NCI-H1105 treated with DMSO at 0.1 percent for 48 hours (cell line): ENCODE data around the gene ZNF669.
"Not testable (repeated sequence)": the region's sequence is repeated elsewhere in the genome, so short reads cannot be mapped to it uniquely, and the experiment has no call there.

Experiments used
- DNase-seq: peaks from one replicate; lab custom pipeline; 2025; lab: John Stamatoyannopoulos, UW

The ZNF669 gene

DNA sequence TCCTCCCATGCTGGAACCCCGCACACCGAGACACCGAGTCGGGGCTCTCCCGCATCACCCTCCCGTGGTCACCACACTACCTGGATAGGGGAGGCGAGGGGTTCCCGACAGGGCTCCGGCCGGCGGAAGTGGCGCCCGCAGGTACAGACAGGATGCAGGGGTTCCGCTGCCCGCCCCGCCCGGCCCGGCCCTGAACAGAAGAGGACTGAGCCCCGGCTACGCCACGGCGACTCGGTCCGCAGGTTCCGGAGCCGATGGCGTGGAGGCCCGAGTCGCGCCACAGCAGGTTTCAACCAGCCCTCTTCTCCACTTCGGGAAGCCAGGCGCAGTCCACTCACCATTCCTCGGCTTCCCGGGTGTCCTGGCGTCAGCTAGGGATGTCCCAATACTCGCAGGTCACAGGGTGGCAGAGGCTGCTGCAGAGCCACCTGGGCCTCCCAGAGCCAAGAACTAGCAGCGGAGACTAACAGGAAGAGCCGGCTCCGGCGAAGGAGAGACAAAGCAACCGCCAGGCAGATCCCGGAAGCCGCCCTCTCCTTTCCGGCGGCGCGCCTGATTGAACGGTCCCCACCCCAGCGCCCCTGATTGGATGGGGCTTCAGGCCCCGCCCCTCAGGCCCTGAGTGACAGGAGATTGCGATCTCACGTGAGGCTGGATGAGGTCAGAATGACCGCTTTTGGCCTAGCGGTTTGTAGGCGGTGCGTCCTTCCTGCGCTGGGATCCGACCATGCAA lies at the start of gene ZNF669:
TSS of gene ZNF669 (minus strand) at position 498 of the 733 bp plus-strand sequence. CDS start at position 341, 157 bp downstream.
- peak; percentile 79 for DNase-seq

- no peak for DNase-seq
These were observed 43.6 kb upstream of the ZNF669 start for GRCh38 chr1:247147781-247148180.

- not testable (repeated sequence) for DNase-seq
These were observed 43.0 kb upstream of the ZNF669 start for GRCh38 chr1:247147120-247147519.

DNA sequence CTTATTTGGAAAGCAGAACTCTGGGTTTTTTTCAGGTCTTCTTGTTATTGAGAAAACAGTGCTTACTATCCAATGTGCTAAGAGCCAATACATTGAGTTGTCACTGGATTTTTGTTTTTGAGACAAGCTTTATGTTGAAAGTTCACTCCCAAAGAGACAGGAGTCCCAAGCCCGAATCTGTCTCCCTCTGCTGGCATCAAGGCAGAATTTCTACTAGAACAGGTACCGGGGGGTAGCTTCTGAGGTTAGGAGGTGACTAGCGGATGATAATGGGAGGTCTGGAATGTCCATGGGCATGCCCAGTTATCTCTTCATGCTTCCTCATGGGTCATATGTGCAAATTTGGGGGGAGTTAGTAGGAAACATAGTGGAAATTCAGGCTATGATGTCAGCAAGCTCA lies 42.5 kb upstream of the ZNF669 start:
- DNase-seq: no peak

DNA sequence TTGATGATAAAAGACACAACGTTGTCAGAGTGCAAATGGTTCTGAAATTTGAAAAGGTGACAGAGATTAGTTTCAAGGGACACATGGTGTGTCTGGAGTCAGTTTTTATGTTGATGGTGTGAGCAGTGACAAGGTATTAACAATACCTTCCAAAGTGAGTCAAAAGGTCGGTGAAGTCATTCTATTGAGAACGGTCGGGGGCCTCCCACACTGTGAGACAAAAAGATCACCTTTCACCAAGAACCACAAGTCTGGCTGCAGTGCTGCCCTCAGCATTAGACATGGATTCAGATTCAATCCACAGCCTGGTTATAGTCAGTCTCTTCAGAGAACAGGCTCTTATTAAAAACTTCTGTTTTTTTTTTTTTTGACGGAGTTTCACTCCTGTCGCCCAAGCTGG lies 41.1 kb upstream of the ZNF669 start:
- DNase-seq: no peak

DNA sequence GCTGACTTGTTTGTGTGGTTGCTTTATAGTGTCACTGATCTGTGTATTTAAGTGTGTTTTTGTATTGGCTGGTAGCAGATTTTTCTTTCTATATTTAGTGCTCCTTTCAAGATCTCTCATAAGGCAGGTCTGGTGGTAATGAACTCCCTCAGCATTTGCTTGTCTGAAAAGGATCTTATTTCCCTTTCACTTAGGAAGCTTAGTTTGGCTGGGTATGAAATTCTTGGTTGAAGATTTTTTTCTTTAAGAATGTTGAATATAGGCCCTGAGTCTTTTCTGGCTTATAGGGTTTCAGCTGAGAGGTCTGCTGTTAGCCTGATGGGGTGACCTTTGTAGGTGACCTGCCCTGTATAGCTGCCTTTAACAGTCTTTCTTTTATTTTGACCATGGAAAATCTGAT lies 35.4 kb upstream of the ZNF669 start:
- DNase-seq: not testable (repeated sequence)

DNA sequence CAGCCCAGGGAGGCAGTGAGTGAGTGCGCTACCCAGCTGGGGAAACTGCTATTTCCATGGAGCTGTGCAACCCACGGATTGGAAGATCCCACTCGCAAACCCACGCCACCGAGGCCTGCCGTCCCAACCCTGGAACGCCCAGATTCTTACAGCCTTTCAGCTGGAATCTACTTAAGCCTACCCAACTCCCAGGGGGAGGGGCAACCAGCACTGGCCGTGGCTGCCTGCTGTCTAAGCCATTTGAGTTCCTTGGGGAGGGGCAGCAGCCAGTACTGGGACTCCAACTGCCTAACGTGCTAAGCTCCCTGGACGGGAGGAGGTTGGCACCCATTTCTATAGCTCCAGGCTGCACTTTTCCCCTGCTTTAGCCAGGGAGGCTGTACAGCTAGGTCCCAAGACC lies 27.1 kb upstream of the ZNF669 start:
- no peak for DNase-seq

GRCh38 chr1:247127519-247128282 lies 23.5 kb upstream of the ZNF669 start:
- not testable (repeated sequence) for DNase-seq

GRCh38 chr1:247126601-247127000 lies 22.4 kb upstream of the ZNF669 start:
- DNase-seq: not testable (repeated sequence)

DNA sequence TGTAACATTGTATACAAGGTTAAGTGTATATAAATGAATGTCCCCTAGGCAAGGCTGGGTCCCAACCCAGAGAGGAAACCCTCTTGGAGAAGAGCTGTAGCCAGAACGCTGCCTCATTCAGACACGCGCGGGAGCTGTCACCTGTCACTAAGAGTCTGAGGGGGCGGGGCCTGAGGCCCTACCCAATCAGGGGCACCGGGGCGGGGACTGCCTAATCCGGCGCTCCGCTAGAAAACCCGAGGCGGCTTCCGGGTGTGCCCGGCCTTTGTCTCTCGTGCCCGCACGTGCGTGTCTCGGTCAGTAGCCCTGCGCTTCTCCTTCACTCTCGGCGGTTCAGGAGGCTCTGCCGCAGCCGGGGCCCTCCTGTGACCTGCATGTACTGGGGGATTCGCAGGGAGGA lies 22.0 kb upstream of the ZNF669 start:
- DNase-seq: not testable (repeated sequence)

- DNase-seq: no peak
These were observed 17.2 kb upstream of the ZNF669 start for GRCh38 chr1:247121382-247121781.

- DNase-seq: not testable (repeated sequence)
These were observed 16.2 kb upstream of the ZNF669 start for GRCh38 chr1:247120408-247120668.

- no peak for DNase-seq
These were observed 15.6 kb upstream of the ZNF669 start for GRCh38 chr1:247119600-247120407.

DNA sequence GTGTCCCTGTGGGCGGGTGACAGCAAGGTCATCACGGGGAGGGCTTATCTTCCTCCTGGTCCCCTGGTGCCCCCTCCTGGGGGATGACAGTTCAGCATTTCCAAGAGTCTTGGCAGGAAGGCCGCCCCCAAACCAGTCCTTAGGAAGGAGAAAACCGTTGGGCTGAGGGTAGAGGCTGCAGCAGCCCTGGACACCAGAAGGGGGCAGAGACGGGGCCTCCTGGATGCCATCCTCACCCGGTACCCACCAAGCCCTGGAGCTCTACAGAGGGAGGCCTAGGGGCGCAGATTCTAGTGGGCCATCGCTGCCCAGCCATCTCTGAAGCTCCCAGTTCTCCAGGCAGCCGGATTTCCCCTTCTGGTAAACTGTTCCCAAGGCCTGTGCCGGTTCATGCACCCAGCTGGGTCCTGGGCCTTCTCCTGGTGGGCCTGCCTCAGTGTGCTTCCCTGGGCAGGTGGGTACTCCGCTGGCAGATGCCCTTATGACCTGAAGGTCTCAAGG lies 14.8 kb upstream of the ZNF669 start:
- DNase-seq: no peak

DNA sequence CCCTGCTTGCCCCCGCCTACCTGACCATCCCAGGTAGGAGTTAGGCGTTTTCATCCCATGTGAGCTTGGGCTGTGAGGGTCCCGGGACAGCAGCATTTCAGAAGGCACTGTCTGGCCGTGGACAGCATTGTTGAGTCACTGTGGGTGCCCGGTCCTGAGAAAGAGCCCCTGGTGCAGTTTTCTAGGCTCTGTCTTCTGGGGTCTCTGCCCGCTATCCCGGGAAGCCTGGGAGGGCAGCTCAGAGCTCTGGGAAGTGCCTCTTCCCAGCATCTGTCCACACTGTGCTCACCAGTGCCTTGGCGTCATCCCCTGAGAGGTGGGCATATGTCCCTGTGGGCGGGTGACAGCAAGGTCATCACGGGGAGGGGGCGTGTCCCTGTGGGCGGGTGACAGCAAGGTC lies 11.4 kb upstream of the ZNF669 start:
- DNase-seq: no peak

DNA sequence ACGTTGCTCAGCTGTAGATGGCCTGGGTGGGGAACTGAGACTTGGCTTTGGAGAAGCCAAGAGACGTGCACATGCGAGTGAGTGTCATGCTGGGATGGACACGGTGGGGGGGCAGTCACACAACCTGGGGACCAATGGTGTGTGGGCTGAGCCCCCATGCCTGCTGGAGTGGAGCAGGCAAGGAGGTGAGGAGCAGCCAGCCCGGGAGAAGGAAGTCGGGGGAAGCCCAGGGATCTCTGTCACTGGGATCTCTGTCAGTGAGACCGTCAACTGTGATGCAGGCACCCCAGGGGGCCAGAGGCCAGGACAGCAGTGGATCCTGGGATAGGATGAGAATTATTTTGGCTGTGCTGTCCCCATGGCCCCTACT lies 11.0 kb upstream of the ZNF669 start:
- DNase-seq: no peak

- no peak for DNase-seq
These were observed 10.4 kb upstream of the ZNF669 start for GRCh38 chr1:247114351-247115140.

DNA sequence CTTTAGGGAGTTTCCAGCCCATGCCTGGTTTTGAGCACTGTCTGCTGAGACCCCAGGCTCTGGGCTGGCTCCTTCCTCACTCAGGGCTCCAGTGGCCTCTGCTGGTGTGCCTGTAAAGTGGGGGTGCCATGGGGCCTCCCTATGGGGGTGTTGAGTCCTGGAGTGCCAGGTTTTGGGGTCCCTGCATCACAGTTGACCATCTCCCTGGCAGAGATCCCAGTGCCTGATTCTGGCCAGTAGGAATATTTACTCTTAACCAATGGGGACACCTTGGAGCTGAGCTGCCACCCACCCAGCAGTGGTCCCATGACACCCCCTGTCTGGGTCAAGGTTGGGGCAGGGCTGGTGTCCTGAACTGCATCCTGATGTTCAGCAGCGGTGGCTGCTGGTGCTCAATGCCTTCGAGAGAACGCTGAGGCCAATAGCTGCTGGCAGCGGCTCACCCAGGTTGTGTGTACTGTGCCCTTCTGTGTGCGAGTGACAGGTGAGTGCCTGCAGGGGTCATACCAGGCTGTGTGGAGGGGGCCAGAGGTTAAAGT lies 9.6 kb upstream of the ZNF669 start:
- DNase-seq: no peak

DNA sequence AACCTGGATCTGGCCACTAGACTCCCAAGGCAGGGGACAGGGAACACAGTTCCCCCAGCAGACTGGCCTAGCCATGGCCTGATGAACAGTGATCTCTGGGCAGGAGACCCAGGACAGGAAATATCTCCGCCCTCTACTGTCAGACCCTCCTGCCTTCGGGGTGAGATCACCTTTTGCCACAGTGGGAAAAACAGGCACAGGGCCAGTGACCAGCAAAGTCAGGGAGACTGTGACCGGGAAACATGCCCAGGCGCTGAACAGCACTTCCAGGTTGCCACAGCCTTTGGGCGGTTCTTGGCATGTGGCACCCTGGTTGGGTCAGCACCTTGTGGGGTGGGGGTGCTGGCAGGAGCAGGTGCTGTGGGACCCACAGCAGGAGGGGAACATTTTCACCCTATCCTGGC lies 8.9 kb upstream of the ZNF669 start:
- DNase-seq: no peak

DNA sequence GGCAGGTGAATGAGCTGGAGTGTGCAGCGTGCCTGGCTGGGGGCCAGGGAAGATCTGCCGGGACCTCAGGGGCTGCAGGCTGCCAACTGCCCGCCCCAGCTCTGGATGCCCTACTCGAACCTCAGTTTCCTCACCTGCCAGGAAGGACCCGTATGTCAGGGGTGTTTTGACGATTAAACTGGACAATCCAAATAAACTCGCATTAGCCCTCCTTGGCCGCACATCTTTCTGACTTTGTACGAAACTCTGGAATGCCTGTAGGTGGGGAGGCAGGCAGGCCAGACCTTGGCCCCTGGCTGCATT lies 8.3 kb upstream of the ZNF669 start:
- peak; percentile 7 for DNase-seq

DNA sequence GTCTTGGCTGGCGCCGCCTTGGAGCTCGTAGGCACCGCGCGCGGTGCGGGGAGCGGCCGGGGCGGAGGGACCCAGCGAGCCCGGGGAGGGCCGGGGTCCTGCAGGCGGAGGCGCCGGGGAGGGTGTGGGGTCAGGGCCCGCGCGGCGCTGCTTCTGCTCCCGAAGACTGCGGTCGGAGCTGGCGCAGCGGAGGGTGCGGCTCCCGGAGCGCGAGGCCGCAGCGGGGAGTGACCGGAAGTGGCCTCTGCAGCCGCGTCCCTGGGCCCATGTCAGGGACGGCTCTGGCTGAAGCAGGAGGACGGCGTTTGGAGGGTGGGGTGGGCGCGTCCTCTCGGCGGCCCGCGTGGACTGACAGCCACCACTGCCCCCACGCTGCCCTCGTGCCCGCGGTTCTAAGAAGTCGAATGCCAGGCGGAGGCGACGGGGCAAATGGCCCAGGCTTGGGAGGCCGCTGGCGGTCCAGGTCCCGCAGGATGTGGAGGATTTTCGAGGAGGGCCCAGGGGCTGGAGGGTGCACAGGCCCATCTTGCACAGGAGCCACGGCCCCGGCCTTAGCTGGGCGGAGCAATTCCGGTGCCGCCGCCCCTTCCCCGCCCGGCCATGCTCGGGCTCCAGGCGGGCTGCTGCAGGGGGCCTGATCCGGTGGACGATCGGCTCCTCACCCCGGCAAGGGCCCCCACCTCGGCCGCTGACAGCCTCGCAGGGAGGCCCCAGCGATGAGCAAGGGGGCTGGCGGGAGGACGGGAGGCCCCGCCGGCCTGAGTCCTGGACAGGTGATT lies 7.7 kb upstream of the ZNF669 start:
- no peak for DNase-seq
